ENCODE measurements around the gene TRIAP1.
"Not testable (repeated sequence)": the region's sequence is repeated elsewhere in the genome, so short reads cannot be mapped to it uniquely, and the experiment has no call there.

The TRIAP1 gene

GRCh38 chr12:120445911-120446843 lies at the start of gene TRIAP1, which contains the start of gene GATC:
TSS of gene TRIAP1 (minus strand) at chr12:120446384. CDS start at chr12:120446372, 12 bp downstream.
TSS of gene GATC (plus strand) at chr12:120446444. CDS start at chr12:120446481, 37 bp downstream.
- Histone ChIP-seq H3K4me3 (ENCODE audit: low read depth, low read length) (peak within 1 kb of the TSS; percentile 99), H3K27ac (ENCODE audit: low read depth, low read length) (peak within 1 kb of the TSS; percentile 87), H3K27me3 (ENCODE audit: control insufficient read depth, insufficient read depth, low read length) (no peaks in the 10 kb centered on the region), H3K4me1 (ENCODE audit: control insufficient read depth, insufficient read depth, low read length) (0 out of 2 replicates have a peak, but pooled peaks cover 3% of the 10 kb centered on the region), H3K9me3 (ENCODE audit: control insufficient read depth, insufficient read depth, low read length) (no peaks in the 10 kb centered on the region), H3K9ac (ENCODE audit: low read depth, low read length) (peak within 1 kb of the TSS; percentile 95), H3K36me3 (ENCODE audit: control insufficient read depth, insufficient read depth, low read length) (peaks cover 54% of the 10 kb centered on the region)

- Histone ChIP-seq H3K4me1 (ENCODE audit: control insufficient read depth, insufficient read depth, low read length) (peaks cover 15% of the 10 kb centered on the region; the same call in 1 of the 2 replicates), H3K9me3 (ENCODE audit: control insufficient read depth, insufficient read depth, low read length) (no peaks in the 10 kb centered on the region), H3K4me3 (ENCODE audit: low read depth, low read length) (peak overlapping the region; percentile 77), H3K9ac (ENCODE audit: low read depth, low read length) (peak overlapping the region; percentile 32; the same call in 1 of the 2 replicates), H3K36me3 (ENCODE audit: control insufficient read depth, insufficient read depth, low read length) (peaks cover 22% of the 10 kb centered on the region), H3K27ac (ENCODE audit: low read depth, low read length) (peak overlapping the region; percentile 43), H3K27me3 (ENCODE audit: control insufficient read depth, insufficient read depth, low read length) (no peaks in the 10 kb centered on the region)
Observed at GRCh38 chr12:120495186-120495730, 49.1 kb upstream of the TRIAP1 start.

- Histone ChIP-seq H3K9ac (ENCODE audit: low read depth, low read length) (no peak overlapping the region), H3K27me3 (ENCODE audit: control insufficient read depth, insufficient read depth, low read length) (no peaks in the 10 kb centered on the region), H3K4me1 (ENCODE audit: control insufficient read depth, insufficient read depth, low read length) (peaks cover 8% of the 10 kb centered on the region; the same call in 1 of the 2 replicates), H3K27ac (ENCODE audit: low read depth, low read length) (no peak overlapping the region), H3K9me3 (ENCODE audit: control insufficient read depth, insufficient read depth, low read length) (no peaks in the 10 kb centered on the region), H3K36me3 (ENCODE audit: control insufficient read depth, insufficient read depth, low read length) (0 out of 2 replicates have a peak, but pooled peaks cover 5% of the 10 kb centered on the region), H3K4me3 (ENCODE audit: low read depth, low read length) (no peak overlapping the region)
Observed at GRCh38 chr12:120490833-120491512, 44.8 kb upstream of the TRIAP1 start.

DNA sequence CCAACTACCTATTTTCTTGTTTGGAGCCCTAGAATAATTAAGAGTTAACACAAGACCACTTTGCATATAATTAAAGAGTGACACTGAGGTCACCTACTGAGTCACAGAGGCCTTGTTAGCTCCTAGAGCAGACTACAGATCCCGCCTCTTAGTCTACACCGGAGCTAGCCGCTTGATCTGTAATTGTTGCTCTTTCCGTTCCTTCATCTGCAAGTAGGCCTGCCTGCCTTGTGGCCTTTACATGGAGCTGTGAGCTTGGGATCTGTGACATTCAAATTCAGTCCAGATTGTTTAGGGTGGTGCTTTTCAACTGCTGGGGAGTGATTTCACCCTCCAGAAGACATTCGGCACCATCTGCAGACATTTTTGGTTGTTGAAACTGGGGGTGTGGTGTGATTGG lies 44.1 kb upstream of the TRIAP1 start:
- Histone ChIP-seq H3K4me3 (ENCODE audit: low read depth, low read length) (no peak overlapping the region), H3K36me3 (ENCODE audit: control insufficient read depth, insufficient read depth, low read length) (0 out of 2 replicates have a peak, but pooled peaks cover 5% of the 10 kb centered on the region), H3K9me3 (ENCODE audit: control insufficient read depth, insufficient read depth, low read length) (no peaks in the 10 kb centered on the region), H3K9ac (ENCODE audit: low read depth, low read length) (no peak overlapping the region), H3K4me1 (ENCODE audit: control insufficient read depth, insufficient read depth, low read length) (peaks cover 8% of the 10 kb centered on the region; the same call in 1 of the 2 replicates), H3K27me3 (ENCODE audit: control insufficient read depth, insufficient read depth, low read length) (no peaks in the 10 kb centered on the region), H3K27ac (ENCODE audit: low read depth, low read length) (no peak overlapping the region)

- Histone ChIP-seq H3K9me3 (ENCODE audit: control insufficient read depth, insufficient read depth, low read length) (no peaks in the 10 kb centered on the region), H3K36me3 (ENCODE audit: control insufficient read depth, insufficient read depth, low read length) (0 out of 2 replicates have a peak, but pooled peaks cover 5% of the 10 kb centered on the region), H3K27ac (ENCODE audit: low read depth, low read length) (no peak overlapping the region), H3K27me3 (ENCODE audit: control insufficient read depth, insufficient read depth, low read length) (no peaks in the 10 kb centered on the region), H3K4me3 (ENCODE audit: low read depth, low read length) (no peak overlapping the region), H3K9ac (ENCODE audit: low read depth, low read length) (no peak overlapping the region), H3K4me1 (ENCODE audit: control insufficient read depth, insufficient read depth, low read length) (no peaks in the 10 kb centered on the region)
Observed at GRCh38 chr12:120489018-120489417, 42.8 kb upstream of the TRIAP1 start.

GRCh38 chr12:120488057-120488640 lies 42.0 kb upstream of the TRIAP1 start:
- no peak overlapping the region for H3K4me3 ChIP-seq (ENCODE audit: low read depth, low read length)
- H3K9ac ChIP-seq (ENCODE audit: low read depth, low read length): no peak overlapping the region
- no peak overlapping the region for H3K27ac ChIP-seq (ENCODE audit: low read depth, low read length)
- 0 out of 2 replicates have a peak, but pooled peaks cover 5% of the 10 kb centered on the region for H3K36me3 ChIP-seq (ENCODE audit: control insufficient read depth, insufficient read depth, low read length)
- H3K9me3 ChIP-seq (ENCODE audit: control insufficient read depth, insufficient read depth, low read length): no peaks in the 10 kb centered on the region
- no peaks in the 10 kb centered on the region for H3K27me3 ChIP-seq (ENCODE audit: control insufficient read depth, insufficient read depth, low read length)
- no peaks in the 10 kb centered on the region for H3K4me1 ChIP-seq (ENCODE audit: control insufficient read depth, insufficient read depth, low read length)

GRCh38 chr12:120487552-120487951 lies 41.4 kb upstream of the TRIAP1 start:
- not testable (repeated sequence) for H3K27ac ChIP-seq (ENCODE audit: low read depth, low read length); H3K4me1 ChIP-seq (ENCODE audit: control insufficient read depth, insufficient read depth, low read length); H3K36me3 ChIP-seq (ENCODE audit: control insufficient read depth, insufficient read depth, low read length); H3K27me3 ChIP-seq (ENCODE audit: control insufficient read depth, insufficient read depth, low read length); H3K9ac ChIP-seq (ENCODE audit: low read depth, low read length); H3K4me3 ChIP-seq (ENCODE audit: low read depth, low read length); H3K9me3 ChIP-seq (ENCODE audit: control insufficient read depth, insufficient read depth, low read length)

GRCh38 chr12:120485961-120486881 lies 40.0 kb upstream of the TRIAP1 start:
- Histone ChIP-seq H3K9me3 (ENCODE audit: control insufficient read depth, insufficient read depth, low read length) (no peaks in the 10 kb centered on the region), H3K36me3 (ENCODE audit: control insufficient read depth, insufficient read depth, low read length) (0 out of 2 replicates have a peak, but pooled peaks cover 5% of the 10 kb centered on the region), H3K4me1 (ENCODE audit: control insufficient read depth, insufficient read depth, low read length) (no peaks in the 10 kb centered on the region), H3K9ac (ENCODE audit: low read depth, low read length) (no peak overlapping the region), H3K4me3 (ENCODE audit: low read depth, low read length) (no peak overlapping the region), H3K27me3 (ENCODE audit: control insufficient read depth, insufficient read depth, low read length) (no peaks in the 10 kb centered on the region), H3K27ac (ENCODE audit: low read depth, low read length) (no peak overlapping the region)

DNA sequence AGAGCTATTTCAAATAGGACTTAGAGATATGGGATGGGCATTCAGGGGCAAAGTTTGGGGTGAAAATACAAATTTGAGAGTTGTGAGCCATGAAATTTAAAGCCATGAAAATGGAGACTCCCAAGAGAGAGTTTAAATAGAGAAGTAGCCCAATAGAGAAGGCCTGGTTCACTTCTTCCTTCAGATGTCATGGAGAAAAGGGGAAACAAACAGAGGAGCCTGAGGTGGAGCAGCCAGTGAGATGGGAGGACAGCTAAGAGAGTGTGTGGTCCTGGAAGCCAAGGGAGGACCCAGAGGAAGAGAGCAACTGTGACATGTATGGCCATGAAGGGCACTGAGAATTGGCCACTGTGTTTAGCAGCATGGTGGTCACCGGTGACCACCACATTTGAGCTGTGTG lies 37.4 kb upstream of the TRIAP1 start:
- Histone ChIP-seq H3K27me3 (ENCODE audit: control insufficient read depth, insufficient read depth, low read length) (no peaks in the 10 kb centered on the region), H3K4me1 (ENCODE audit: control insufficient read depth, insufficient read depth, low read length) (no peaks in the 10 kb centered on the region), H3K27ac (ENCODE audit: low read depth, low read length) (no peak overlapping the region), H3K4me3 (ENCODE audit: low read depth, low read length) (no peak overlapping the region), H3K9ac (ENCODE audit: low read depth, low read length) (no peak overlapping the region), H3K9me3 (ENCODE audit: control insufficient read depth, insufficient read depth, low read length) (no peaks in the 10 kb centered on the region), H3K36me3 (ENCODE audit: control insufficient read depth, insufficient read depth, low read length) (no peaks in the 10 kb centered on the region)
